NCI-H1105 treated with DMSO at 0.1 percent for 48 hours (cell line): ENCODE results near the gene RNF151.
A peak's percentile ranks its signal among the peaks of the same experiment; 100 is the strongest.

Experiments
- DNase-seq: peaks from one replicate; lab custom pipeline; 2025; lab: John Stamatoyannopoulos, UW

The RNF151 gene

DNA sequence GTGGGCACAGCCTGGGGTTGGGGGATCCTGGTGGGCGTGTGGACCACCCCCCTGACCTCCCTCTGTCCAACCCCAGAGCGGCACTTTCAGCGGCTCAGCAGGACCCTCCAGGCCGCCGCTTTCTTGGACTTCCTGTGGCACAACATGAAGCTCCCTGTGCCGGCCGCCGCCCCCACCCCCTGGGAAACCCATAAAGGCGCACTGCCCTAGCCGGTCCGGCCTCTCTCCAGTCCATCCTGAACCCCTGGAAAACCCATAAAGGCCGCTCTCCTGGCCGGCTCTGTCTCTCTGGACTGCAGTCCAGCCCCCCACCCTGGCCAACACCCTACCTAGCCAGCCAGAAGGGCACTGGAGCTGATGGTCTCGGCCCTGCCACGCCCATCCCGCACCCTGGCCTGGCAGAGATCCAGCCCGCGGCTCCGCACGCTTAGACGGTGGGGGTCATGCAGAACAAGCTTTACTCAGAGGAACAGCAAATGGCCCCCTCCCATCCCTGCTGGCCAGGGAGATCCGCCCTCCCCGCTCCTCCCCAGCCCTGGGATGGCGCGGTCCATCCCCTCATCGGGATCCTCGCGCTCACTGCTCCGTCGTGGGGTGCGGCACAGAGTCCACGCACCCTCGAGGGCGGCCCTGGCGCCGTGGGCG is 11.9 kb downstream of the RNF151 start:
- DNase-seq = no peak

DNA sequence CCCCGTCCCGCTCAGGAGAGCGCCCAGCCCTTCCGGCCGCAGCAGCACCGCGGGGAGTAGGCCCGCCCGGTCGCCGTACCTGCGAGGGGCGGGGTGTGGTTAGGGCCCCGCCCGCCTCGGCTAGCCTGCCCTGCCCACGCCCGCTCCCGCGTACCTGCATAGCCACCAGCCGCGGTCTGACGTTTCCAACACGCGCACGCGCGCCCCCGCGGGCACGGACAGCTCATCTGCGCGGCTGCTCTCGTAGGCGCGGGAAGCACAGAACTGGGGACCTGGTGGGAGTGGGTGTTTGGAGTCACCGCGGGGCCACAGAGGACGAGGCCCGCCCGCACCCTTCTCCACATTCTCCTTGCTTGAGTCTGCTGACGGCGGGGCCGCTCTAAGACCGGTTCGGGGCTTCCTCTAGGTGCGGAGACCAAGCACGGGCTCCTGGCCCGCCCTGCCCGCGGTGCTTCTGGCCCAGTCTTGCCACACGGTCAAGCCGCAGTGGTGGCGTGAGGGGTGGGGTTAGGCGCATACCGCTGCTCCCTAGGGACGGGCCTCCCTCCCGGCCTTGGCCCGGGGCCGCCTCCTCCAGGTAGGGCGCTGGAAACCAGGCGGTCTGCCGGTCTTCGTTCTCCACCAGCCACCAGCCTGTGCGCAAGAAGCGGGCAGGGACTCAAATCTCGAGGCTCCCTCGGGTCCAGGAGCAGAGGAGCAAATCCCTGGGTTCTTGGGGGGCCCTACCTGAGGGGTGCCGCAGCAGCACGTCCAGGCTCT is 12.8 kb downstream of the RNF151 start:
- DNase-seq = no peak

DNA sequence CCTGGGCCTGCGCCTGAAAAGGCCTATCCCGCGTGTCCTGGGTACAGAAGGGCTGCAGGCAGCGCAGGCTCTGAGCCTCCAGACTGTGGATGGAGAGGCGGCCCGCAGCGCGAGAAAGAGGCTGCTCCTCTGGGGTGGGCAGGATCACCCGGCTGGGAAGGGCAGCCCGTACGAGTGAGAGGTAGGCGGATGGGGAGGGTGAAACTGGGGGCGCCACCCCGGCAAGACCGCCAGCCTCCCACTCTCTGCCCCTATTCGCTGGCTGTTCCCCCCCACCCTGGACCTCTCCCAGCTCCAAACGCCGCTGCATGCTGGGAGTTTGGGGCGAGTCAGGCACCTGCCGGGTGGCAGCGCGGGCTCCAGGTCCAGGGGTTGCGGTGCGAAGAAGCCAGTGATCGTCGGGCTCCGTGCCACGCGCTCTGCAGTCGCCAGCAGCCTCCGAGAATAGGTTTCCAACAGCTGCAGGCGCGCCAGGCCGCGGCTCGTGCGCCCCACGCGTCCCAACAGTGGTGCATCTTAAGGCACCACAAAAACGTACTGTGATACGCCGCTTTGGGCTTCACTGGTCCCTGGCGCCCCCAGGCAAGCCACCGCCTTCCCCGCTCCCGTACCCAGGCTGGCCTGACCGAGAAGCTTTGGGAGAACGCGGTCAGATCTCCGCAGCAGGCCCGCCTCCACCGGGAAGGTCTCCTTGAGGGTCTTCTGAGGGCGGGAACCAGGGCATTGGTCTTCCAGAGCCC is 13.5 kb downstream of the RNF151 start:
- DNase-seq = no peak

DNA sequence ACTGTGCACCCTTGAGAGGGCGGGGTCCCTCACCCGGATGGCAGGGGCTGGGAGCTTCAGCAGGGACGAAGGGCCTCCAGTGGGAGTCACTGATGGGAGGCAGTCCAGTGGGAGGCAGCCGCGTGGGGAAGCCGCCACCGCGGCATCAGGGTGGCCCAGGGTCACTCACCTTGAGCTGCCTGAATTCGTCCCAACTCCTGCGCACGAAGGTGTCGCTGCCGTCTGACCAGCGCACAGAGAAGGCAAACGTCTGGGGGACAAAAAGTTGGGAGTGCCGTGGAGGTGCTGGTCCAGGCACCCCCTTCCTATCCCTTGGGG is 14.1 kb downstream of the RNF151 start:
- no peak for DNase-seq

DNA sequence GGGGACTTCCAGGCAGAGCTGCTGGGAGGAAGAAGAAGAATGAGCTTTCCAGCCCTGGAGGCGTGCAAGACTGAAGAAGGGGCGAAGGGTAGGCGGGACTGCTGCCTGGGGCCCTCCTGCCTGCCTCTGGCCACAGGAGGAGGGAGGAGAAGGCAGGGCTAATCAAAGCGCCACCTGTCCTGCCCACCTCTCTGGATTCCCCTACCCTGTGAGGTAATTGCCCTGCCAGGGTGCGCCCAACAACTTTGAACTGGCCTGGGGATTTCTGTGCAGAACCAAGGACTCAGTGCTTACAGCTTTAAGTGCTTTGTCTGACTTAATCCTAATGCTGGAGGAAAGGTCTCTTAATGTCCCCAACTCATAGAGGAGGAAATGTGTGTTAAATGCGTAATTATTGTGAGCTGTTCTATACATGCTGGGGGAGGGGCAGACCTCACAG is 14.8 kb downstream of the RNF151 start, which contains the start of gene NOXO1:
Gene NOXO1, minus strand, starts transcription at position 72 of the 439 bp plus-strand sequence. CDS start 290 bp downstream, outside the sequence.
- DNase-seq = no peak

DNA sequence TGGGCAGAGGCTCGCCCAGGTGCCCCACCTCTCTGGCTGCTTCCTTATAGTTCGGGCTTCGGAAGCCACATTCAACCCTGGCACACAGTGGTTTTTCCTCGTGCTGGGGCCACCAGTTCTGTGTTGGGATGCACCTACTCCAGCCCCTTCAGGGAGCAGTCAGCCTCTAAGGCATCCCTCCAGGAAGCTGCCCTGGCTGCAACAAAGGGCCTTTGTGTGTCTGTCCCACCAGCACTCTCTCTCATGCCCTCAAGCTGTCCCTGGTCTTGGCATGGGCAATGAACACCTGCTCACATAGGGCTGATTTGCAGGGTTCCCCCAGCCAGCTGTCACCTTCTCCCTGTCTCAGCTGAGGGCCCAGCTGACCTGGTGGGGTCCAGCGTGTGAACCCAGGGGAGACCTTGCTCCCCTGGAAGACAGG is 15.4 kb downstream of the RNF151 start:
- no peak for DNase-seq

DNA sequence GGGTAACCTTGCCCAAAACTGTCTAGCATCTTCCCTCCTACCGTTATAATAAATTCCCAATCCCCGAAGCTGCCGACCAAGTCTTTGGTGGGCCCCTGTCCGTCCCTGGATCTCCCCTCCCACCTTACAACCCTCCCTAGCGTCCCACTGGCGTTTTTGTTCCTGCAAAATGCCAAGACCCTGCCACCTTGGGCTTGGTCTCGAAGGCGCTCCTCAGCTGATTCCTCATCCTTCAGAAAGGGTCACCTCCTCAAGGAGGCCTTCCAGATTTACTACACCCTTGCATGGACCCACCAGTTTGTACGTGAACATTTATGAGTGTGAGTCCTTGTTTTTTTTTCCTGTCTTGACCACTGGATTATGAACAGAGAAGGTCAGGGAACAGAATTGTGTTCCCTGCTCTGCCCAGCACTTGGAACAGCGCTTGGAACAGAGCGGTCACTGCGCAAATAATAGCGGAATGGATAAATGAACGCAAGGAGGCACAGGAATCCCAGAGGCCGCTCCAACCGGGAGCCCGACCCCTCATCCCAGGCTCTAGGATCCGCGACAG is 16.4 kb downstream of the RNF151 start:
- no peak for DNase-seq

DNA sequence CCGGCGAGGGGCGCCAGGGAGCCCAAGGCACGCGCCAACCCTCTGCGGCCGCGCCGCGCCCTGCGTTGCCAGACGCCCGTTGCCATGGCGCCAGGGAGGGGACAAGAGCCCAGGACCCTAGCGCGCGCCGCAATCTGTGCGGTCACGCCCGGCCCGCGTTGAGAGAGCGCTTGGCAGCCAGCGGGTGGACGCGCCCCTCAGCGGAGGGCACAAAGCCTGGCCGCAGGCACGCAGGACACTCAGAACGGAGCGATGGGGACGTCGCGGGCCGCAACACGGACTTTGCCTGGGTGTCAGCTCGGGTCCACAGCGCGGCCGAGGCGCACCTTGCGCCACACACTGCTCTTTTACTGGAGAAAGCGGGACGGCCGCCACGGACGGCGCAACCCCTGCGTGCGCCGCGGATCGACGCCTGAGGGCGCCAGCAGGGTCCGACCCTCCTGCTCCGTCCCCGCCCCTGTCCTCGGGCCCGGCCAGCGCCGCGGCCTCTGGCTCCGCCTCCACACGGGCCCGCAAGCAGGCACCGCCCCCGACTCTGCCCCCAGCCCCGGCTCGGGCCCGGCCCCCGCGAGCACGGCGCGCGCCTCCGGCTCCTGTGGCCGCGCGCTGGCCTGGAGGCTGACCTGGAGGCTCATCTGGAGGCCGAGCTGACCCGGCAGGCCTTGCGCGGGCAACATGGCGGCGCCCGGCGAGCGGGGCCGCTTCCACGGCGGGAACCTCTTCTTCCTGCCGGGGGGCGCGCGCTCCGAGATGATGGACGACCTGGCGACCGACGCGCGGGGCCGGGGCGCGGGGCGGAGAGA is 17.1 kb downstream of the RNF151 start, which contains the start of gene GFER:
Gene GFER, plus strand, starts transcription at position 650 of the 803 bp plus-strand sequence. Its CDS starts 26 bp downstream, at position 676.
- peak; percentile 67 for DNase-seq

DNA sequence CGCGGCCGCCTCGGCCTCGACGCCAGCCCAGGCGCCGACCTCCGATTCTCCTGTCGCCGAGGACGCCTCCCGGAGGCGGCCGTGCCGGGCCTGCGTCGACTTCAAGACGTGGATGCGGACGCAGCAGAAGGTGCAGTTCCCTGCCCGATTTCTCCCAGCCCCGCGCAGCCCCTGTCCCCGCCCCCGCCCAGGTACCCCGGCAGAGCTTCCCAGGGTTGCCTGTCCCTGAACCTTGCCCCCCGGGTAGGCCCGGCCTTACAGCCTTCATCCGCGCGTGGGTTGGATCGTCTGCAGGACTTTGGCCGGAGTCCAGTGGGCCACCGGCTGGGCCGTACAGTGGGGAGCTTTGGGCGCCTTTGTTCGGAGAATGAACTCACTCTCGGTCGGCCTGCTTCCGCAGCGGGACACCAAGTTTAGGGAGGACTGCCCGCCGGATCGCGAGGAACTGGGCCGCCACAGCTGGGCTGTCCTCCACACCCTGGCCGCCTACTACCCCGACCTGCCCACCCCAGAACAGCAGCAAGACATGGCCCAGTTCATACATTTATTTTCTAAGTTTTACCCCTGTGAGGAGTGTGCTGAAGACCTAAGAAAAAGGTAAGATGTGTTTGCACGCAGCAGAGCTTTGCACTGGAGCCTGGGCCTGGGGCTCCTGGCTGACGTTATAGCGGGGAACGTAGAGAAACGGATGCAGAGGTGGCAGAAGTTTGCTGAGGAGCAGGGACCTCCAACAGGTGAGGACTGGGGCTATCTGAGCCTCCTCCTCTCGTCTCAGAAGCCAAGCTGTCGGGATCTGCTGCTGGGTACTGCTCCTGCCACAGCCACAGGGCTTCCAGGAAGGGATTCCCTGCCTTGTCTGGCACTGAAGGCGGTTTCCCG is 17.9 kb downstream of the RNF151 start:
- DNase-seq = no peak

DNA sequence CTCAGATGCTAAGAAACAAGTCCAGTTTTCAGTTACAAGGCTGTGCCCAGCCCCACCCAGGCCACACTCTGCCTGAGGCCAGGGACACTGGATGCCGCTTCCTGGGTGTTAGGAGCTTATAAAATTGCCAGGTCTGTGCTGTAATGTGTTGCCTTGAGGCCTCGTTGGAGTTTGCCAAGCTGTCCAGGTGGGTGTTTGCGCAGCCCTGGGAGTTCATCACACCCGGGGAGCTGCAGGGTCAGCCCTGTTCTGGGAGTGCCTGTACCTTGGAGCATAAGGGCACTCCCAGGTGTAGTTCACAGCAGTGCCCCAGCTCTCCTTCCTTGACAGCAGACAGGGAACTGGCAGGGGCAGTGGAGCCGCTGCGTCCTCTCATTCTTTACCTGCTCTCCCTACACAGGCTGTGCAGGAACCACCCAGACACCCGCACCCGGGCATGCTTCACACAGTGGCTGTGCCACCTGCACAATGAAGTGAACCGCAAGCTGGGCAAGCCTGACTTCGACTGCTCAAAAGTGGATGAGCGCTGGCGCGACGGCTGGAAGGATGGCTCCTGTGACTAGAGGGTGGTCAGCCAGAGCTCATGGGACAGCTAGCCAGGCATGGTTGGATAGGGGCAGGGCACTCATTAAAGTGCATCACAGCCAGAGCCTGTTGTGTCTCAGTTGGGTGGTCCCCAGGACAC is 19.0 kb downstream of the RNF151 start:
- DNase-seq = no peak

DNA sequence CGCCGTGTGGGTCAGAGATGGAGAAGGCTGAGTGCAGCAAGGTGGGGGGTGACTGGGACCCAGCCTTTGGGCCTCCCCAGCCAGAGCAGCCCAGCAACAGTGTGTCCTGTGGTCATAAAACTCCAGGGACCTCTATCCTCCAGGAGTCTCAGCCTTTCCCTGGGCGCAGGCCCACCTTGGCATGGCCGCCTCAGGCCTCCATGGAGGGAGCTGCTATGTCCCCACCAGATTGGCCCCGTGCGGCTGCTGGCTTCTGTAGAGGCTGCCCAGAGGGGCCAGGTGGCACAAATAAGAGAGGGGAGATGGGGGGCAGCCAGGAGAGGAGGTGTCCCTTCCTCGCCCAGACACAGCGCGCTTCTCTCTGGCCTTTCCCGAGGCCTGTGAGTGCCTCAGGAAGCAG is 20.5 kb downstream of the RNF151 start:
- DNase-seq = no peak

DNA sequence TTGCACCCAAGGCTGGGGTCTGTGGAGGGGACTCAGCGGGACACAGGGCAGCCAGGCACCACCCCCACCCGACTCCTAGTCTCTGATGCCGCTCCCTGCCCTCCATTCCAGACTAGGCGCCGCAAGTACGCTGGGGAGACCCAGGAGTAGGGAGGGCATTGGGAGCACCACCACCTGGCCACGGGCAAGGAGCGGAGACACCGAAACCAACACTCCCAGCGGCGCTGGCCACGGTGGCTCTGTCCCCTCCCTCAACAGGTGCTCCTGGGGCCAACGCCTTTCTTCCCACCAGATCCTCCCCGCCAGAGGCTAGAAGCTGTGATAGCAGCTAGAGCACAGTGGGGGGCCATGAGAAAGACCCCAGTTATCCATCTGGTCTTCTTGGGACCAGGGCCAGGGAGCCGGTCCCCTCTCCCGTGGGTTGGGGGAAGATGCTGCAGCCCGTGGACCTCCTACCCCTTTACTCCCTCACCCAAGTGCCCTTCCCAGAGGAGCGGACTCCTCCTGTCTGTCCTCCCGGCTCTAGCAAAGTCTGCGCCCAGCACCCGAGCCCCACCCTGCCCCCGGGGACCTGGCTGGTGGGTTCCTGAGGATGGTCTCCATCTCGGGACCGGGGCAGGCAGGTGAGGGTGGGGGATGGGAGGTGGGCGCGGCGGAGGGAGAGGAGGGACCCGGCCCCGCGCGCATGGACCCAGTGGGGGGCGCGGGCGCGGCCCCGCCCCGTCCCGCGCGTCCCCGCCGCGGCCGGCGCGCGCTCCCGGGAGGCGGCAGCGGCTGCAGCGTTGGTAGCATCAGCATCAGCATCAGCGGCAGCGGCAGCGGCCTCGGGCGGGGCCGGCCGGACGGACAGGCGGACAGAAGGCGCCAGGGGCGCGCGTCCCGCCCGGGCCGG is 22.8 kb downstream of the RNF151 start, which contains the start of gene SYNGR3:
Gene SYNGR3, plus strand, starts transcription at position 762 of the 892 bp plus-strand sequence. CDS start 133 bp downstream, outside the sequence.
- DNase-seq = no peak

DNA sequence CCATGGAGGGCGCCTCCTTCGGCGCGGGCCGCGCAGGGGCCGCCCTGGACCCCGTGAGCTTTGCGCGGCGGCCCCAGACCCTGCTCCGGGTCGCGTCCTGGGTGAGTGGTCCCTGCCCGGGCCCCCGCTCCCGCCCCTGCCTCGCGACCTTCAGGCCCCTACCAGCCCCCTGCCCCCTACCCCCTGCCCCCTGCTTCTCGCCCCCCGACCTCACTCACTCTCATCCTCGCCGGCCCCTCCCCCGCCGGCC is 23.4 kb downstream of the RNF151 start:
- no peak for DNase-seq

DNA sequence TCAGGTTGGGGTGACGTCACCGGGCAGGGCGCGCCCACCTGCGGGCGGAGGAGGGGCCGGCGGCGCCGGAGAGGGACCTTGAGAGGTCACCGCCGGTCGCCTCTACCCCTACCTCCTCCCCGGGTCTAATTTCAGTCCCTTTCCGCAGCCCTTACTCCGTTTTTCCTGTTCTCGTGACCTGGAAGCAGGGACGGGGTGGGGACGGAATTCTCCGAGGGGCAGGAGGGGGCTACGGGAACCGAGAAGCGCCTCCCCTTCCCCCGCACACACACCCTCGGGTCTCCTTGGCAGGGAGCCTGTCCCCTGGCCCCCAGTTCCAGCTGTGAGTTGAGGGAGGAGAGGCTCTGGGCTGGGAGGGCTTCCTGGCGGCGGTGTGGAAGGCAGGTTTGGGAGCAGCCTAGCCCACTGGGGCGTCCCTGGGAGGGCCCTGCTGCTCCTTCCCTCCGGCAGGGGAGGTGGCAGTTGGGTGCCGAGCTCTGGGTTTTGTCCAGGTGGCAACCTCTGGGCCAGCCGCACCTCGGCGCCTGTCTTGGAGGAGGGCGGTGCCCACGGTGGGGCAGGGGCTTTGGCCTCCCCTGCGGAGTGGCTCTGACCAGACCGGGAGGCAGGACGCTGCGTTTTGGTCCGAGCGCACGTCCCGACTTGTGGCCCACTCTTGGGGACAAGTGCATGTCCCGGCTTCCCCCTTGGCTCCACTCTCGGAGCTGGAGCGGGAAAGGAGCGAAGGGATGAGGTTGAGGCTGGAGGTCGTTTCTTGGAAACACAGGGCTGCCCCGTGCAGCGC is 23.9 kb downstream of the RNF151 start:
- DNase-seq = peak; percentile 20

DNA sequence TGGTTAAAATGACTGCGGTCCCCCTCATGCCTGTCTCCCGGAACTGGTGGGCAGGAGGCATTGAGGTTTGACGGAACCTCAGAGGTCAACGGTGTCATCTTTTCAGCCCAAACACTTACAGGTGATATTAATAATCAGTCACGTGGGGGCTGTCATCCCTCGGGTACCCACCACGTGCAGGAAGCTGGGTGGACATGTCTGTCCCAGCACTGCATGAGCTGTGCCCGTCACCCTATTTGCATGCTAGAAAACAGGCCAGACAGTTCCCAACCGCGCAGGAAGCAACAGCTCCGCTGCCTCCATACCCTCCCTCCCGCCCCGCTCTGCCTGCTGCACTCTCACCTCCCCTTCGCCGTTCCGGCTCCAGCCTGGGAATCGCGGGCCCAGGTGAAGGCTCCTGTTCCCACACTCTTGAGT is 24.5 kb downstream of the RNF151 start:
- DNase-seq = no peak

DNA sequence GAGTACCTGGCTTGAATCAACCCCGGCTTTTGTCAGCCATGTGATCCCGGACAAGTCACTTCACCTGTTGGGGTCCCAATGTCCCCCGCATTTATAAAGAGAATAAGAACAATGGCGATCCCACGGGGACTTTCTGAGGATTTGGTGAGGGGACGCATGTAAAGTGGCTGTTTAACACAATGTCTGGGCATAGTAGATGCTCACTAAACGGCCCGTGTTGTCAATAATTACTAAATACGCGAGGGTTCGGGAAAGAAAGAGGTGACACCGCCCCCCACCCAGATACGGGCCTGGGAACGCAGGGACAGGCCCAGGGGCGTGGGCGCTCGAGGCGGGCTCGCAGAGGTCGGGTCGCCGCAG is 24.9 kb downstream of the RNF151 start:
- DNase-seq = no peak

DNA sequence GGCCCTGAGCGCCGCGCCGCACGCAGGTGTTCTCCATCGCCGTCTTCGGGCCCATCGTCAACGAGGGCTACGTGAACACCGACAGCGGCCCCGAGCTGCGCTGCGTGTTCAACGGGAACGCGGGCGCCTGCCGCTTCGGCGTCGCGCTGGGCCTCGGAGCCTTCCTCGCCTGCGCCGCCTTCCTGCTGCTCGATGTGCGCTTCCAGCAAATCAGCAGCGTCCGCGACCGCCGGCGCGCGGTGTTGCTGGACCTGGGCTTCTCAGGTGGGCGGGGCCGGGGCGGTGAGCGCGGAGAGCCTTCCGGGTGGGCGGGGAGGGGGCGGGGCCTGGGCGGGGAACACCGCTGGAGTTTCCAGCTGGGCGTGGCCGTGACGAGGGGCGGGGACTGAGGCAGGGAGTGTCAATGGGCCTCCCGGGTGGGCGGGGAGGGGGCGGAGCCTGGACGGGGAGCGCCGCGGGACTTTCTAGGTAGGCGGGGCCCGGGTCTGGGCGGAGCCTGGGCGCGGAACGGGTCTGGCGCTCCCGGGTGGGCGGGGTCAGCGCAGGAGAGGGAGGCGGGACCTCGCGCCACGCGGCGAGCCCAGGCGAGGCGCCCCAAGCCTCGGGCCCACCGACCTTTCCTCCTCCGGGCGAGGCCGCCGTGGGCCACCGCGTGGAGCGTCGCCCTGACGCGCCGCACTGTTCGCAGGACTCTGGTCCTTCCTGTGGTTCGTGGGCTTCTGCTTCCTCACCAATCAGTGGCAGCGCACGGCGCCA is 25.5 kb downstream of the RNF151 start:
- no peak for DNase-seq
